ENCODE data around the gene HES6.

The HES6 gene

DNA sequence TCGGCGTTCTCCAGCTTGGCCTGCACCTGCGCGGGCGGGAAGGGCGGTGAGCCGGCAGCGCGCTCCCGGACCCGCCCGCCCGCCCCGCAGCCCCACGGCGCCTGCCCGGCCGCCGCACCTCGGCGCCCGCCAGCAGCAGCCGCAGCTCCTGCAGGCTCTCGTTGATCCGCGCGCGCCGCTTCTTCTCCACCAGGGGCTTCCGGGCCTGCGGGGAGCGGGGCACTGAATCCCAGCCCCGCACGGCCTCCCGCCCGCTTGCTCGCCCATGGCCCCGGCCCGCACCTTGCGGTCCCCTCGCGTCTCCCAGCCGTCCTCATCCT is 335 bp downstream of the HES6 start:
- peak overlapping the region; percentile 30 to 68 (median 62) for H3K4me3 ChIP-seq
- H3K27ac ChIP-seq = no peak overlapping the region

DNA sequence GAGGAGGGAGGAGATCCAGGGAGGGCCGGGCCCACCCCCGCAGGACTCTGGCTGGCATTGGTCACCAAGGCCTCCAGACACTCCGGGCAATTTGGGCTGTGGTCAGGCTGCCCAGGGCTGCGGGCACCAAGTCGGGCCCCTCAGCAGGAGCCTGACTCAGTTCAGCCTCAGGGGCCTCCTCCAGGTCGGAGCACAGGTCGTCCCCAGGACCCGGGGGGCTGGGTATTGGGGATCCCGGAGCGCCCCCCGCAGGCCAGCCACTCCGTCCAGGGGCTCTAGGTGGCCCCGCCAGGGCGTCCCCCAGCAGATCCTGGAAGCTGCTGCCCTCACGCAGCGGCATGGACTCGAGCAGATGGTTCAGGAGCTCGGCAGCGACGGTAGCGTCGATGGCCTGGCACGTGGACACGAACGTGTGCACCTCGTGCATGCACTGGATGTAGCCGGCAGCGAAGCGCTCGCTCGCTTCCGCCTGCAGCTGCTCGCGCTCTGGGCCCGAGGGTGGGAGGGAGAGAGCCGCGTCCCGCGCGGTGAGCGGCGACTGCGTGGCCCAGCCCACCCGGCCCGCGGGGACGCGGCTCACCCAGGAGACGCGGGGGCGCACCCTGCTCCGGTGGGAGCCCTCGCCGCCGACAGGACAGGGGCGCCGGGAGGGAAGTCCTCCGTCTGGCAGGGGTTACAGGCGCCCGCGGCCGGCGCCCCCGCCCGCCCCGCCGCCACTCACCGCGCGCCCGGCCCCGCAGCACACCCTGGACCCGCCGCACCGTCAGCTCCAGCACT is 884 bp downstream of the HES6 start:
- Histone ChIP-seq H3K4me3 (peak overlapping the region in 6 of 7 experiments; percentile 2 to 68 (median 63)), H3K27ac (no peak overlapping the region)

DNA sequence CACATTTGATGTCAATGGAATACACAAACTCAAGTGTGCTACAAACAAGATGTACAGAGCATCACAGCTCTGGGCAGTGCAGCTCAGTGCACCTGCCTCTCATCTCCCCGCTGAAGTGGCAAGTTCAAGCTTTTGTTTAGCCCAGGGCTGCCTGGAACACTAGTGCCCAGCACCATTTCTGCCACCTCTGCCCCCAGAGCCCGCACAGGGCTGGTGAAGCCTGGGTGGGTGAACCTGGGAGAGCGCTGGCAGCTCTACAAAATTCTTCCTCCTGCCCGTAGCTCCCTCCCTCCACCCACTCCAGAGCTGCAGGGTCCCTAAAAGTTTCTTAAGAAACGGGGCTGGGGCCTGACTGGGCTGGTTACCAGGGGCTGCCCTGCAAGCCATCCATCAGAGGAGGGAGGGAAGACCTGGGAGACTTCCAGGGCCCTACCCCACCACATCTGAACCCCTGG is 1.5 kb downstream of the HES6 start:
- Histone ChIP-seq H3K4me3 (no peak overlapping the region), H3K27ac (no peak overlapping the region)

DNA sequence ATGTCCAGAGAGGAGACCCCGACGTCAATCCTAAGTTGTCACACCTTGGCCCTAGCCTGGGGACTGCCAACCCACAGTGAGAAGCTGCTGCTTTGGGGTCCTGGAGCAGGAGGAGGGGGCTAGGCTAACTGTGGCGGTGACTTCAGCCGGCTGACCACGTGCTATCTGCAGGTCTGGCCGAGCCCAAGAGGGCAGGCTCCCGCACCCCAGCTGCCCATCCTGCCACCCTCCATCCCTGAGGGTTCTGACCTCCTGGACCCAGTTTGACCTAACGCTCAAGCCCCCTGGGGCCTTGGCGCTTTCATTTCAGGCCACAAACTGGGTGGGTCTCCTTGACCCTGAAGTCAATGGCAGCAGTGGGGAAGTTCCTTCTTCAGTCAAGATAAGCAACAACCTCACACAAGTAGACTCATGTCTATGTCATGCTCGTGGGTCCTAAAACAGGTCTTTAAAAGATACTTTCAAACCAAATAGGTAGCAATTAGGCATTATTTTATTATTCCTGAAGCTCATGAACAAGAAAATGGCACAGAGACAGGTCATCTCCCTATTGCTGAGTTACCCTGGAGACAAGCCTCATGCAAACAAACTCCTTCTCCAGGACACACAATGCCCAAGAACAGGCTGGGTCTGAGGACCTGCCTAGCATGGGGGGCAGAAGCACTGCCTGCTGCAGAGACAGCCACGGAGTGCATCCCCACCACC is 2.3 kb downstream of the HES6 start:
- H3K4me3 ChIP-seq = no peak overlapping the region
- H3K27ac ChIP-seq = no peak overlapping the region

DNA sequence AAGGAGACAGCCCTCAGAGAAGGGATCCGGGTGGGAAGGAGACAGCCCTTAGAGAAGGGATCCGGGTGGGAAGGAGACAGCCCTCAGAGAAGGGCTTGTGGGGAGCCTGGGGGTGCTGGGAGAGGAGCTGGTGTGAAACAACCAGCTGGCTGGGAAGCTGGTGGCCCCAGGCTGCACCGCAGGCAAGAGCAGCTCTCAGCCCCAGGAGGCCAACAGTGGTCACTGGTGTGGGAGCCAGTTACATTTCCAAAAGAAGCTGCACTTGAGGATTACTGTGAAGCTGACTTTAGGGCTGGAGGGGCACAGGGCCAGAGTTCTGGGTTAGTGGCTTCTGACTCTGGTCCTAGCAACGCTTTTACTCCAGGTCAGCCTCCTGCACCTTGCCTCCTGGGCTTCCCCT is 3.3 kb downstream of the HES6 start:
- Histone ChIP-seq H3K4me3 (no peak overlapping the region), H3K27ac (no peak overlapping the region)

DNA sequence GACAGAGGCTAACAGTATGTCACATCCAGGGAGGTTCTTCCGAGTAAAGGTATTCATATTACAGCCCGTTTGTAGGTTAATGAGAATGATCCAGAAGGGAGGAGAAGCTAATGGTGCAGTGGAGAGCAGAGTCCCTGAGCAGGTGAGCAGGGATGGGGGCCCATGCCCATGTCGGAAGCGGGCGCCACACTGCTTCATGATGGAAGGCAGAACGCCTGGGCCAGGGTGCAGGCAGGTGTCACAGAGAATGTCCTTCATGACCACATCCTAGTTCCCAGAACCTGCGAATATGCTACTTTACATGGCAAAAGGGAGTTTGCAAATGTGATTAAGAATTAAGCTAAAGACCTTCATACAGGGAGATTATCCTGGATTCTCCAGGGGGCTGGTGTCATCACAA is 4.0 kb downstream of the HES6 start:
- Histone ChIP-seq H3K27ac (no peak overlapping the region), H3K4me3 (no peak overlapping the region)

DNA sequence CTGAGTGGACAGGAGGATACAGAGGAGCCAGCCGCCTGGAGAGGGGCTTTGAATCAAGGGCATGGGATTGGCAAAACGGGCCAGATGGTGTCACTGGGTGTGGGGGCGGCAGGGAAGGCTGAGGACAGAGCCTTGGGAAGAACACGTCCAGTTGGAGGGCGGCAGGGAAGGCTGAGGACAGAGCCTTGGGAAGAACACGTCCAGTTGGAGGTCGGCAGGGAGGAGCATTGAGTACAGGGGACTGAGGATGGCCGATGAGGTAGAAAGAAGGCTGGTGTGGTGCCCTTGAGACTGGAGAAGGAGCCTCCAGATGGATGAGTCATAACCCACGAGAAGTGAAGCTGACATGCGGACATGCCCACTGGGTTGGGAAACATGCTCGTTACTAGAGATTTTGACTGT is 4.5 kb downstream of the HES6 start:
- Histone ChIP-seq H3K27ac (no peak overlapping the region), H3K4me3 (no peak overlapping the region)

DNA sequence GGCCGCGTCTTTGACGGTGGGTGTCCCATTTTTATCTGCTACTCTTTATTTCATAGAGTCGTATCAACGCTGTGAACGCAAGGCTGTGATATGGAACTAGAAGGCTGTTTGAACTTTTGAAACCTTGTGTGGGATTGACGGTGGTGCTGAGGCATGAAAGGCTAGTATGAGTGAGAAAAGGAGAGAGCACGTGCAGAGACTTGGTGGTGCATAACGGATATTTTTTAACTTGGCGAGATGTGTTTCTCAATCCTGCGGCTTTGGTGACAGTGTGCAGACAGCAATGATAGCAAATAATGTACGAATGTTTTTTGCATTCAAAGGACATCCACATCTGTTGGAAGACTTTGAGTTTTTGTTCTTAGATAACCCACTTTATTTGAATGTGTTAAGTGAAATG is 6.2 kb downstream of the HES6 start:
- no peak overlapping the region for H3K27ac ChIP-seq

DNA sequence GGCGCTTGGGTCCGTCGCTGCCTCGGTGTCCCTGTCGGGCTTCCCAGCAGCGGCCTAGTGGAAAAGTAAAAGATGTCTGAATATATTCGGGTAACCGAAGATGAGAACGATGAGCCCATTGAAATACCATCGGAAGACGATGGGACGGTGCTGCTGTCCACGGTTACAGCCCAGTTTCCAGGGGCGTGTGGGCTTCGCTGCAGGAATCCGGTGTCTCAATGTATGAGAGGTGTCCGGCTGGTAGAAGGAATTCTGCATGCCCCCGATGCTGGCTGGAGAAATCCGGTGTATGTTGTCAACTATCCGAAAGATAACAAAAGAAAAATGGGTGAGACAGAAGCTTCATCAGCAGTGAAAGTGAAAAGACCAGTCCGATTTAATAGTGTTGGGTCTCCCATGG is 8.0 kb downstream of the HES6 start:
- H3K27ac ChIP-seq = no peak overlapping the region
- peak overlapping the region in 4 of 7 experiments; percentile 19 to 46 (median 33) for H3K4me3 ChIP-seq

More for the DNA sequence above, 6.2 kb downstream of the HES6 start:
- H3K4me3 ChIP-seq = no peak overlapping the region

DNA sequence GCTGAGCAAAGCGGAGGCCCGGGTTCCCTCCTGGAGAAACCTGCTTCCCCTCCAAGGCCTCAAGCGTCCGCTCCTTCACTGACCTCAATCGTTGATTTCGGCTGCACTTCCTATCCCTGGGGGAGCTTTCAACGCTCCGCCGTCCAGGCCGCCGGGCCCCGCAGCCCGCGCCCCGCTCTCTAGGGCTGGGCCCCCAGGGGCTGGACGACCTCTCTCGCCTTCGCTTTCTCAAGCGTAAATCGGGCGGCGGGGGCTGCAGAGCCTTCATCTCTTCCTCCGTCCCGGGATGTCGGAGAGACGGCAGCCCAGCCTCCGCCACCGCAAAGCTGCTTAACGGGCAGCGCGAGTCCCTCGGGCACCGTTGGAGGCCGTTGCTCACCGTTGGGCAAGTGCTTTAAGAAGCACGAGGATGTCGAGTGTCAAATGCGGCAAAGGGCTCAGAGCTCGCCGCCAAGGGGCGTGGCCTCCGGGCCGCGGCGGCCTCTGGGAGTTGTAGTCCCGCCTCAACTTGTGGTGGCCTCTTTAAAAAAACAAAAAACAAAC is 8.5 kb downstream of the HES6 start:
- H3K4me3 ChIP-seq = peak overlapping the region; percentile 19 to 46 (median 30)
- peak overlapping the region in 1 of 21 experiments; percentile 2 for H3K27ac ChIP-seq

DNA sequence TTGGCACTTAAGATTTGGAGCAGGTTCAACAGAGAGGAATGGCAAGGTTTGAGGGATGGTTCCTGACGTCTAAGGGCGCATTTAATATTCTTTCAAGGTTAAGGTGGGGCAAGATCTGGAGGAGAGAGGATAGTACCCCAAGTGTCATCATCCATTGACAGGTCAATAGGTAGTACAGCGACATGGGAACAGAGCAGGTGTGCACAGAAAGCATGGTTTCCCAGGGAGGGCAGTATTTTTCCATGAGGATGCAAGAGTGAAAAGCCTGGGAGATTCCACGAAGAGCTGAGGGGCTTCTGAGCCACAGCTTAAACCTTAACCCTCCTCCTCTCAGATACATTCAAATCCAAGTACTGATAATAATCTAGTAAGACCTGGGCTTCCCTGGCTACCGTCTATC is 9.1 kb downstream of the HES6 start:
- H3K27ac ChIP-seq = no peak overlapping the region
- H3K4me3 ChIP-seq = peak overlapping the region in 2 of 7 experiments; percentile 21 to 31

DNA sequence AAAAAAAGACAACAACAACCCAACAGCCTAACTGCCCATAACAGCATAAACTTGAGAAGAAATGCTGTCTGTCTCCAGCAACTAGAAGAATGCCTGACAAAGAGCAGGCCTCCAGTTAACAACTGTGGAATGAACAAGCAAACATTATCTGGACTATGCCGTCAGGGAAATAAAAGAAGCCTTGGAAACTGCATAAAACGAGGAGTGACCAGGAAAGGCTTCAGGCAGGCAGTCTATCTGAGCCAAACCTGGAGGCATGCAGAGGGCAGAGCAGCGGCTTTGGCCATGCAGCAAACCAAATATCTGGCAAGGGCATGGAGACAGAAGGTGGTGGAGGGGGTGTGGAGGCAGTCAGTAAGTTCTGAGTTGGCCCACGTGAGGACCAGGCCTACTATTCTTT is 11.1 kb downstream of the HES6 start:
- Histone ChIP-seq H3K27ac (no peak overlapping the region), H3K4me3 (no peak overlapping the region)

DNA sequence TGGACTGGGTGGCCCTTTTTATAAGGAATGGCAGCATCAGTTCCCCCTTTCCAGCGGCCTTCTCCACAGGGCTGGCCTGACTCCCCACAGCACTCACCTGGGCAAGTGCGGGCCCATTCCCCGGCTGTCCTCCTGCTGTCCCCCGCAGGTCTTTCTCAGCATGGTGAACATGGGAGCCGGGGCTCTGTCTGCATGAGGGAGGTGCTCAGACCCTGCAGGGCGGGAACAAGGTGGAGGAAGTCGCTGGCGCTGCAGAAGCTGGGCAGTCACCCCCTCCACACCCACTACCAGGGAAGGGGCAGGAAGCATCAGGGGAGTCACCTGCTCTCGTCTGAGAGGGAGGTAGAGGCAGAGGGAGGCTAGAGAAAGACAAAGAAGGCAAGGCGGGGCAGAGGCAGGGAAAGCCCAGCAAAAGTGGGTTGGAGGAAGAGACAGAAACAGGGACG is 12.2 kb downstream of the HES6 start:
- Histone ChIP-seq H3K27ac (no peak overlapping the region), H3K4me3 (no peak overlapping the region)

DNA sequence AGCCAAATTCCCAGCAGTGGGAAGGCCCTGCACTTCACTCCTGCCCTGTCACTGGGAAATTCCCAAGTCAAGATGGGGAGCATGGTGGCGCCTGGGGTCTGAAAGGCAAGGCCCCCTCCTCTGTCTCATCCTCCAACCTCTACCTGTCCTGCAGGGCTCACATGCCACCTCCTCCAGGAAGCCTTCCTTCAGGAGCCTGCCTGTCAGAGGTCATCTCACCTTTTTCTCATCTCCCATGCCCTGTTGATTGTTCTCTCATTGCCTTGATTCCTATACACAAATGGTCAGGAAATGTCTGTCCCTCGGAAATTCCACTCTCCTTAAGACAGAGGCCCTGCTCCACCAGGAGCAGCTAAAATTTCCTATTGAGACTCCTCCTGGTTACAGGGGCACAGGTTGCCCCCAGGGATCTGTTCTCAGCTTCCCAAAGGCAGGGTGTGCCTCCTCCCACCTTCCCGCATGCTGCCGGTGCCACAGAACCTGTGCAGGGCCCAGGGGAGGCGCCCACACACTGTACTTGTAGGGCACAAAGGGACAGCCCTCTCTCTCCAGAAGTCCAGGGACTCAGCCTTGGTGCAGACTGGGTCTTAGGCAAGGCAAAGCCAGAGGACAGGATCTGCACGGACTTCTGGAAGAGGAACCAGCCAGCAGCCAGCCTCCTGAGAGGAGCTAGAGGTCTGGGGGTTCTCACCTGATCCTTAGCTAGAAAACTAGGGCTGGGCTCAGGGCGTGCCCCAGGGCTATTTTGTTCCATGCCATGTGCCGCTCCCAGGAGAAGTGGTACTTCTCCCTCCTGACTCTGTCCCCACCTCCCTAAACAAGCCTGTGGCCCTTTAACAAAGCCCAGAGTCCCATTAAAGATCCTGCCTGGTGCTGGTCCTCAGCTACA is 12.9 kb downstream of the HES6 start:
- no peak overlapping the region for H3K4me3 ChIP-seq
- no peak overlapping the region for H3K27ac ChIP-seq

DNA sequence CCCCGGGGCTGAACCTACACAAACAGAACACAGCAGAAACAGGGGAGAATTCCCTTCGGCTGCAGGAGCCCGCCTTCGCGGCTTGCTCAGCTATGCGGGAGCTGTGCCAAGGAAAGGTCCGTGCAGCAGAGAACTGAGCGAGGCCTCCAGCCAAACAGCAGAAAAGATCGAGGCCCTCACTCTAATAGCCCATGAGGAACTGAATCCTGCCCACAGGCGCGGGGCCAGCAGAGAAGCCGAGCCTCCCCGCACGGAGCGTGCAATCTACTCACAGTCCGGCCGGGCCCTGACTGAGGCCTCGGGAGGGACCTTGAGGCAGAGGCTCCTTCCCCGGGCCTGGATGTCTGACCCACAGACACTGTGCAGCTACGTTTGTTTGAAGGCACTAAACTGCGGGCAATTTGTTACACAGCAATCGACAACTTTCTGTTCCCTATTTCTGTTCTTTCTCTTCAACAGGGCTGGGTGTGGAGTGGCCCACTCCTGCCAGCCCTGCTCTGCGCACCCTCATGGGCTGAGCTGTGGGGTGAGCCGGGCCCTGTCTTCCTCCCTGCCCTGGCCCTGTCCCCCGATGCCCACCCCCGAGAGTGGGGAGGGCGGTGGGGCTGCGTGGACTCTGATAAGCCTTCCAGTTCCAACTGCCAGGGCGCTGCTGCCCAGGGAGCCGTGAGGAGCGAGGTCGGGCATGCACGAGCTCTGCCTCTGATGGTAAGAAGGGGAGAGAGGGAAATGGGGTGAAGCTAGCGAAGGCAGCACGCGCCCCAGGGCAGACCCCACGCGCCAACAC is 13.7 kb downstream of the HES6 start:
- H3K27ac ChIP-seq = no peak overlapping the region
- no peak overlapping the region for H3K4me3 ChIP-seq

DNA sequence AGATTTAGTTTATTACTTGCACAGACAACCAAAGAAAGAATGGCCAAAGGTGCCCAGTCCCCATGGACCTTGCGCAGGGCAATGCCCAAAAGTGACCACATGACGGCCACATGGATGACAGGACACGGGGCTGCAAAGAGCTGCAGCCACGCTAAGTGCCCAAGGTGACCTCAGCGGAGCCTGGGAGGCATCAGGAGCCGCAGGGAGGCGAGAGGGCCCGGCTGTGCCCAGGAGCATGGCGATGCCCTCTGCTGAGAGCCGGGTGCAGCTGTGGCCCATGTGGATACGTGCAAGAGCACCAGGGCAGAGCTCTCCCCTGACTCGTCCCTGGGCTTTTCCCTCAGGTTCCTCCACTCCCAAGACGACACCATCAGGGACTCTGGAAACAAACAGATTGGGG is 14.7 kb downstream of the HES6 start:
- H3K27ac ChIP-seq = no peak overlapping the region
- no peak overlapping the region for H3K4me3 ChIP-seq

DNA sequence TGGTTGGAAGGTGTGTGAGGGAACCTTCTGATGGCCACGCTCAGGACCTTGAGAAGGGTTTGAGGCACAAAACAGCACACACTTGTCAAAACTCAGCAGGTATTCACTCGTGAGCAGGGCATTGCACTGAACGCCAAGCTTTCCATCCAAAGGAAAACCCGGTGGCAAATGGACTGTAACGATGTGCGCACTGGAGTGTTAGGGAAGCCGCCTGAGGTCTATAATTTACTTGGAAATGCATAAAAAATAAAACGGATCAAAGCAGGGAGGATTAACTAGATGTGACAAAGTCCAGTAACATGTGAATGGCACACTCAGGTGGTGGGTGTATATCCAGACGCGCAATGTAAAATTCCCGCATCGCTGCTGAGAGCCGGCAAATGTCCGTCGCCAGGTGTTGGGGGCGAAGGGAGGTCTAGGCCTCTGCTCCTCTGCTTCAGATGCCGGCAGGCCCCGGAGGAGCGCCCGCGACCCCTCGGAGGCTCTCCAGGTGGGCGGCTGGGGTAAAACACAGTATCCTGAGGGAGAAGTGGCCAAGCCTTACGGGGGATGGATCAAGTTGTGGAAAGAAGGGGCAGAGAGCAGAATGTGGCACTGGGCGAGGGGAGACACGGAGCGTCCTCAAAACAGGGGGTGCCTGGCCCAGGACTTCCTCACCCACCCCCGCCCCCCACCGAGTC is 15.3 kb downstream of the HES6 start:
- H3K4me3 ChIP-seq = no peak overlapping the region
- H3K27ac ChIP-seq = no peak overlapping the region

DNA sequence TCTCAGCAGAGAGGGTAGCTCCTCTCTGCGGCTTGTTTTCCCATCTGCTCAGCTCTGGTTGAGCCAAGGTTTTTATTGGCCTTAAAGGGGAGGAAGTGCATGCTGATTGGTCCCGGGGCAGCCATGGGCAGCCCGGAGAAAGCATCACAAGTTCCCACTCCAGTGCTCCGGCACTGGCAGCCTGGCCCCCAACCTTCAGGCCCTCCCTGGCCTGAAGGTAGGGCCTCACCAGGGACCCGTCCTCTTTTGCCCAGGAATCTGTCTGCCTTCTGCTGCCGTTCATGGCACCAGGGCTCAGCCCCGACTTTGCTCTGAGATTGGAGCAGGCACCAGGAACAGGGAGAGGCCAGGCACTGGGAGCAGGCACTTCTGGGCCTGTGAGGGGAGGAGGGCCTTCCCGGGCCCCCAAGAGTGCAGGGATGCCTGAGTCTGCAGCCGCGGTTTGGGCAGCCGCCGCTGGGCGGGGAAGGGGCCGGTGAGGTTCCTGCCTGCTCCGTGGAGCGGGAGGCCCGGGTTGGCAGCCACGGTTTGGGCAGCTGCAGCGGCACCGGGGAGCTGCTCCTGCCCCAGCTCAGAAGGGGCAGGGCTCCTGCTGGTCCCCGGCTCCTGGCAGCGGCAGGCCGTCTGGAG is 18.8 kb downstream of the HES6 start:
- H3K4me3 ChIP-seq = peak overlapping the region in 2 of 7 experiments; percentile 0 to 15
- peak overlapping the region in 1 of 21 experiments; percentile 16 for H3K27ac ChIP-seq
